Measurements from ENCODE around the gene CPEB3. TPM values are rescaled to one million over a fixed set of nuclear protein-coding genes. Genes with fewer than 3 reads are reported as not detected.

Gene CPEB3
- total RNA-seq, 4 donors from 2014 or later: 2.8 to 6.3 (median 6.2) TPM

GRCh38 chr10:92309272-92309671 lies 18.4 kb upstream of the CPEB3 start:
- DNase-seq (ENCODE audit: low spot score) (no peak), ATAC-seq (ENCODE audit: low FRiP score) (no peak)
- no peak for TF ChIP-seq CTCF (IDR thresholded peaks at IDR 0.05)

GRCh38 chr10:92305133-92306072 lies 14.5 kb upstream of the CPEB3 start:
- DNase-seq (ENCODE audit: low spot score): no peak
- no peak for TF ChIP-seq CTCF (IDR thresholded peaks at IDR 0.05)
- no peak for ATAC-seq (ENCODE audit: low FRiP score)

GRCh38 chr10:92304061-92304460 lies 13.2 kb upstream of the CPEB3 start:
- no peak for TF ChIP-seq CTCF (IDR thresholded peaks at IDR 0.05)

GRCh38 chr10:92303096-92303495 lies 12.2 kb upstream of the CPEB3 start:
- TF ChIP-seq CTCF (IDR thresholded peaks at IDR 0.05): no peak
- DNase-seq (ENCODE audit: low spot score): no peak
- no peak for ATAC-seq (ENCODE audit: low FRiP score)

More at GRCh38 chr10:92304061-92304460, 13.2 kb upstream of the CPEB3 start:
- ATAC-seq (ENCODE audit: low FRiP score) (no peak), DNase-seq (ENCODE audit: low spot score) (no peak)

- no peak for ATAC-seq (ENCODE audit: low FRiP score)
- no peak for TF ChIP-seq CTCF (IDR thresholded peaks at IDR 0.05)
- no peak for DNase-seq (ENCODE audit: low spot score)
These were observed 7.6 kb upstream of the CPEB3 start for GRCh38 chr10:92298487-92298886.

GRCh38 chr10:92291921-92292845 lies 1.3 kb upstream of the CPEB3 start:
- ATAC-seq (ENCODE audit: low FRiP score) (no peak), DNase-seq (ENCODE audit: low spot score) (no peak)
- TF ChIP-seq CTCF (IDR thresholded peaks at IDR 0.05): no peak
